GM23338 (cell line): Measurements from ENCODE around the gene FNDC3B. TPM values are rescaled to one million over a fixed set of nuclear protein-coding genes. Genes with fewer than 3 reads are reported as not detected.

ENCODE experiments used
- ATAC-seq: fragments of 200-7000 bp; cut with Tn5 transposase; 3 replicates; pipeline ENCODE4 v1.9.1; 2020
- DNase-seq: peaks from one replicate; pipeline ENCODE4 v3.0.0-alpha.2; 2015; ENCODE audit warnings: low spot score
- H2AFZ ChIP-seq: fragments of 200-600 bp; sonication (generic); 2 replicates; pipeline ENCODE4 v1.8.0; 2016; ENCODE audit warnings: antibody characterized with exemption, mild to moderate bottlenecking, moderate library complexity
- H3F3A ChIP-seq: fragments of 200-600 bp; sonication (generic); replicated peaks from 2 replicates; pipeline ENCODE4 v1.8.0; 2017; ENCODE audit warnings: antibody characterized with exemption, mixed run types, low read depth
- H3K27ac ChIP-seq: fragments of 200-600 bp; sonication (generic); 2 replicates; pipeline ENCODE4 v1.6.1; 2016; ENCODE audit warnings: low read depth
- H3K27me3 ChIP-seq: fragments of 200-600 bp; sonication (generic); 2 replicates; pipeline ENCODE4 v1.8.0; 2016; ENCODE audit warnings: mild to moderate bottlenecking, mixed run types, moderate library complexity; ENCODE audit not compliant: insufficient read depth
- H3K36me3 ChIP-seq: fragments of 200-600 bp; sonication (generic); 2 replicates; pipeline ENCODE4 v1.8.0; 2016; ENCODE audit warnings: mild to moderate bottlenecking; ENCODE audit not compliant: insufficient read depth
- H3K4me1 ChIP-seq: fragments of 200-600 bp; sonication (generic); 2 replicates; pipeline ENCODE4 v1.8.0; 2016; ENCODE audit warnings: mild to moderate bottlenecking, moderate library complexity; ENCODE audit not compliant: insufficient read depth
- H3K4me2 ChIP-seq: fragments of 200-600 bp; sonication (generic); 2 replicates; pipeline ENCODE4 v1.7.1; 2017; ENCODE audit warnings: mixed run types
- H3K4me3 ChIP-seq: fragments of 200-600 bp; sonication (generic); 2 replicates; pipeline ENCODE4 v1.6.1; 2016; ENCODE audit warnings: mixed run types
- H3K79me2 ChIP-seq: fragments of 200-600 bp; sonication (generic); replicated peaks from 2 replicates; pipeline ENCODE4 v1.8.0; 2017; ENCODE audit warnings: mild to moderate bottlenecking; ENCODE audit not compliant: insufficient read depth
- H3K9me2 ChIP-seq: fragments of 200-600 bp; sonication (generic); 2 replicates; pipeline ENCODE4 v1.8.0; 2017; ENCODE audit not compliant: insufficient read depth
- H4K20me1 ChIP-seq: fragments of 200-600 bp; sonication (generic); replicated peaks from 2 replicates; pipeline ENCODE4 v1.8.0; 2017; ENCODE audit warnings: mild to moderate bottlenecking; ENCODE audit not compliant: insufficient read depth
- H3K27ac Mint-ChIP-seq: 2 replicates; pipeline ENCODE4 v1.8.0; 2020; ENCODE audit warnings: inconsistent platforms, mild to moderate bottlenecking, moderate library complexity, mixed read lengths
- H3K27me3 Mint-ChIP-seq: 3 replicates; pipeline ENCODE4 v1.8.0; 2022; ENCODE audit warnings: low read depth, mild to moderate bottlenecking, moderate library complexity, mixed read lengths, inconsistent platforms; ENCODE audit not compliant: insufficient read depth, poor library complexity
- H3K36me3 Mint-ChIP-seq: 3 replicates; pipeline ENCODE4 v1.8.0; 2021; ENCODE audit warnings: low read depth, mild to moderate bottlenecking, inconsistent platforms, moderate library complexity, mixed read lengths
- H3K4me1 Mint-ChIP-seq: 3 replicates; pipeline ENCODE4 v1.8.0; 2020; ENCODE audit warnings: mild to moderate bottlenecking, inconsistent platforms, mixed read lengths
- H3K4me3 Mint-ChIP-seq: 3 replicates; pipeline ENCODE4 v1.8.0; 2021; ENCODE audit warnings: moderate library complexity, mild to moderate bottlenecking, inconsistent platforms, mixed read lengths
- H3K9me3 Mint-ChIP-seq: 3 replicates; pipeline ENCODE4 v1.8.0; 2020; ENCODE audit warnings: moderate library complexity, mild to moderate bottlenecking, inconsistent platforms, mixed read lengths
- CREB1 ChIP-seq: fragments of 250-450 bp; sonication (Bioruptor Pico); IDR thresholded peaks from 2 replicates; pipeline ENCODE4 v1.5.0; 2020; ENCODE audit warnings: low read depth, mild to moderate bottlenecking, moderate library complexity
- CTCF ChIP-seq, 2 experiments: fragments of 200-600 bp in 1 of 2; sonication (generic) in 1 of 2; conservative IDR thresholded peaks; 2 replicates each; pipeline versions ENCODE4 v1.5.1 to v1.6.1; 2016 to 2017; ENCODE audit warnings: antibody characterized with exemption in 2 of 2, low read depth in 2 of 2, mild to moderate bottlenecking in 2 of 2, moderate library complexity in 1 of 2
- EZH2 ChIP-seq: fragments of 200-600 bp; sonication (generic); IDR thresholded peaks from one replicate; pipeline ENCODE4 v1.8.0; 2017; ENCODE audit warnings: antibody characterized with exemption, mild to moderate bottlenecking, low read depth; ENCODE audit not compliant: unreplicated experiment
- EZH2phosphoT487 ChIP-seq: fragments of 200-600 bp; sonication (generic); IDR thresholded peaks from one replicate; pipeline ENCODE4 v1.8.1; 2018; ENCODE audit warnings: antibody characterized with exemption; ENCODE audit not compliant: unreplicated experiment
- JUNB ChIP-seq: IDR thresholded peaks from one replicate; pipeline ENCODE4 v1.6.1; 2016; ENCODE audit warnings: antibody characterized with exemption; ENCODE audit not compliant: unreplicated experiment
- NANOG ChIP-seq: IDR thresholded peaks from 2 replicates; pipeline ENCODE4 v1.6.1; 2016; ENCODE audit warnings: antibody characterized with exemption, borderline replicate concordance
- POLR2AphosphoS5 ChIP-seq: IDR thresholded peaks from 2 replicates; pipeline ENCODE4 v1.6.1; 2016; ENCODE audit warnings: antibody characterized with exemption, low read depth
- STAT1 ChIP-seq: IDR thresholded peaks from one replicate; pipeline ENCODE4 v1.6.1; 2016; ENCODE audit warnings: antibody characterized with exemption; ENCODE audit not compliant: unreplicated experiment
- ZNF114 ChIP-seq: fragments of 250-450 bp; sonication (Bioruptor Pico); IDR thresholded peaks from 2 replicates; pipeline ENCODE4 v1.5.0; 2020; ENCODE audit warnings: mild to moderate bottlenecking, moderate library complexity
- ZNF331 ChIP-seq: fragments of 250-450 bp; sonication (Bioruptor Pico); IDR thresholded peaks from 2 replicates; pipeline ENCODE4 v1.5.0; 2020; ENCODE audit warnings: low read depth, mild to moderate bottlenecking, moderate library complexity
- polyA plus RNA-seq: library from polyadenylated mRNA; unstranded; fragments of >200 nt; fragmentation: Nextera tagmentation; extraction: Ambion mirVana; gene quantifications from 2 replicates; pipeline ENCODE4 v1.2.1, GENCODE V29; 2016
- total RNA-seq: library from RNA; depleted of rRNA; stranded (reverse); fragments of >200 nt; shearing (Covaris generic); gene quantifications from 2 replicates; pipeline ENCODE4 v1.2.3, GENCODE V29; 2014
- TF ChIP-seq, protein P1 (sequence below): IDR thresholded peaks from one replicate; pipeline ENCODE4 v1.6.1; 2018; ENCODE audit warnings: antibody characterized with exemption; ENCODE audit not compliant: unreplicated experiment
- TF ChIP-seq, protein P2 (sequence below): IDR thresholded peaks from 2 replicates; pipeline ENCODE4 v1.6.1; 2016; ENCODE audit warnings: antibody characterized with exemption

FNDC3B gene
- total and polyA plus RNA-seq, 2 experiments from 2014 or later, result 19.1 to 55.4 TPM

- no peak for TF ChIP-seq CTCF (conservative IDR thresholded peaks at IDR 0.05; ENCODE audit: low read depth in 2 of 2)
- TF ChIP-seq CREB1, result no peak
- no peak for TF ChIP-seq POLR2AphosphoS5
- TF ChIP-seq JUNB, result no peak
- no peak for TF ChIP-seq ZNF331 (CRISPR knock-in tag)
- no peak for TF ChIP-seq ZNF114
- TF ChIP-seq NANOG, result no peak
Measured at GRCh38 chr3:172115787-172116186, 76.4 kb downstream of the FNDC3B start (continued).

GRCh38 chr3:172118019-172118418 lies 78.6 kb downstream of the FNDC3B start:
- no peak overlapping the region for H3K27ac Mint-ChIP-seq
- no peak overlapping the region for H3K27ac ChIP-seq
- peaks cover 15% of the 10 kb centered on the region for H3K4me1 ChIP-seq
- H3K9me3 Mint-ChIP-seq, result no peaks in the 10 kb centered on the region
- no peak overlapping the region for H3K4me2 ChIP-seq
- peaks cover 78% of the 10 kb centered on the region for H3K79me2 ChIP-seq
- peaks cover 3% of the 10 kb centered on the region; the same call in 1 of the 2 replicates for H4K20me1 ChIP-seq
- H3K36me3 ChIP-seq, result peaks cover 6% of the 10 kb centered on the region; the same call in 1 of the 2 replicates
- no peaks in the 10 kb centered on the region for H3K27me3 ChIP-seq
- ATAC-seq (no peak), DNase-seq (no peak)
- no peak overlapping the region for H3K4me3 Mint-ChIP-seq
- no peaks in the 10 kb centered on the region for H3F3A ChIP-seq
- no peak overlapping the region for H2AFZ ChIP-seq
- no peaks in the 10 kb centered on the region for H3K9me2 ChIP-seq
- H3K4me1 Mint-ChIP-seq, result peaks cover 17% of the 10 kb centered on the region
- H3K4me3 ChIP-seq, result no peak overlapping the region
- peaks cover 1% of the 10 kb centered on the region for H3K27me3 Mint-ChIP-seq
- H3K36me3 Mint-ChIP-seq, result peaks cover 36% of the 10 kb centered on the region
- TF ChIP-seq CTCF (conservative IDR thresholded peaks at IDR 0.05; ENCODE audit: low read depth in 2 of 2) (no peak), EZH2phosphoT487 (no peak), EZH2 (no peak), CREB1 (no peak), NANOG (no peak), ZNF331 (CRISPR knock-in tag) (no peak), ZNF114 (no peak), STAT1 (no peak), POLR2AphosphoS5 (no peak)
- TF ChIP-seq, protein P1, sequence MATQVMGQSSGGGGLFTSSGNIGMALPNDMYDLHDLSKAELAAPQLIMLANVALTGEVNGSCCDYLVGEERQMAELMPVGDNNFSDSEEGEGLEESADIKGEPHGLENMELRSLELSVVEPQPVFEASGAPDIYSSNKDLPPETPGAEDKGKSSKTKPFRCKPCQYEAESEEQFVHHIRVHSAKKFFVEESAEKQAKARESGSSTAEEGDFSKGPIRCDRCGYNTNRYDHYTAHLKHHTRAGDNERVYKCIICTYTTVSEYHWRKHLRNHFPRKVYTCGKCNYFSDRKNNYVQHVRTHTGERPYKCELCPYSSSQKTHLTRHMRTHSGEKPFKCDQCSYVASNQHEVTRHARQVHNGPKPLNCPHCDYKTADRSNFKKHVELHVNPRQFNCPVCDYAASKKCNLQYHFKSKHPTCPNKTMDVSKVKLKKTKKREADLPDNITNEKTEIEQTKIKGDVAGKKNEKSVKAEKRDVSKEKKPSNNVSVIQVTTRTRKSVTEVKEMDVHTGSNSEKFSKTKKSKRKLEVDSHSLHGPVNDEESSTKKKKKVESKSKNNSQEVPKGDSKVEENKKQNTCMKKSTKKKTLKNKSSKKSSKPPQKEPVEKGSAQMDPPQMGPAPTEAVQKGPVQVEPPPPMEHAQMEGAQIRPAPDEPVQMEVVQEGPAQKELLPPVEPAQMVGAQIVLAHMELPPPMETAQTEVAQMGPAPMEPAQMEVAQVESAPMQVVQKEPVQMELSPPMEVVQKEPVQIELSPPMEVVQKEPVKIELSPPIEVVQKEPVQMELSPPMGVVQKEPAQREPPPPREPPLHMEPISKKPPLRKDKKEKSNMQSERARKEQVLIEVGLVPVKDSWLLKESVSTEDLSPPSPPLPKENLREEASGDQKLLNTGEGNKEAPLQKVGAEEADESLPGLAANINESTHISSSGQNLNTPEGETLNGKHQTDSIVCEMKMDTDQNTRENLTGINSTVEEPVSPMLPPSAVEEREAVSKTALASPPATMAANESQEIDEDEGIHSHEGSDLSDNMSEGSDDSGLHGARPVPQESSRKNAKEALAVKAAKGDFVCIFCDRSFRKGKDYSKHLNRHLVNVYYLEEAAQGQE, result no peak
- TF ChIP-seq, protein P2, sequence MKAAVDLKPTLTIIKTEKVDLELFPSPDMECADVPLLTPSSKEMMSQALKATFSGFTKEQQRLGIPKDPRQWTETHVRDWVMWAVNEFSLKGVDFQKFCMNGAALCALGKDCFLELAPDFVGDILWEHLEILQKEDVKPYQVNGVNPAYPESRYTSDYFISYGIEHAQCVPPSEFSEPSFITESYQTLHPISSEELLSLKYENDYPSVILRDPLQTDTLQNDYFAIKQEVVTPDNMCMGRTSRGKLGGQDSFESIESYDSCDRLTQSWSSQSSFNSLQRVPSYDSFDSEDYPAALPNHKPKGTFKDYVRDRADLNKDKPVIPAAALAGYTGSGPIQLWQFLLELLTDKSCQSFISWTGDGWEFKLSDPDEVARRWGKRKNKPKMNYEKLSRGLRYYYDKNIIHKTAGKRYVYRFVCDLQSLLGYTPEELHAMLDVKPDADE, result no peak
